ENCODE measurements around the gene HELZ. TPM values are rescaled to one million over a fixed set of nuclear protein-coding genes. Genes with fewer than 3 reads are reported as not detected.

The HELZ gene
- total and polyA plus RNA-seq, 2 of the 8 experiments (the other 6 are each of a cell fraction or from before 2014, with no cell fraction given): 10.0 to 48.7 TPM

GRCh38 chr17:67156269-67157199, 88.5 kb downstream of the HELZ start (continued):
- TF ChIP-seq RXRA (IDR thresholded peaks at IDR 0.05; ENCODE audit: insufficient read depth, low read depth, low read length): no peak
- no peak for TF ChIP-seq SAP30 (IDR thresholded peaks at IDR 0.05; ENCODE audit: insufficient read depth, insufficient replicate concordance, low read length)
- no peak for TF ChIP-seq TEAD4 (IDR thresholded peaks at IDR 0.05; ENCODE audit: low read depth, low read length)
